Left renal cortex interstitium (tissue), 4 donors: ENCODE data around the gene KIAA1217. TPM values are rescaled to one million over a fixed set of nuclear protein-coding genes. Genes with fewer than 3 reads are reported as not detected.
A peak's percentile ranks its signal among the peaks of the same experiment; 100 is the strongest.

Experiments
- DNase-seq, 4 donors: peaks; one replicate each; pipeline ENCODE4 v3.0.0-alpha.2; 2013; ENCODE audit warnings: low read depth in 4 of 4, low spot score in 2 of 4, missing footprints in 1 of 4
- polyA plus RNA-seq, 4 donors: library from polyadenylated mRNA; unstranded; fragments of 120-200 nt; gene quantifications; one replicate each; pipeline ENCODE4 v1.2.1, GENCODE V29; 2013; ENCODE audit not compliant: insufficient read length in 4 of 4

KIAA1217 gene
- polyA plus RNA-seq, 4 donors: 67.5 to 106 (median 86.3) TPM

- no peak for DNase-seq
Observed at GRCh38 chr10:24484771-24485170, 275.8 kb downstream of the KIAA1217 start.

GRCh38 chr10:24485304-24485703, 276.4 kb downstream of the KIAA1217 start:
- no peak for DNase-seq

- peak in 1 of 4 donors; percentile 63 for DNase-seq
Observed at GRCh38 chr10:24488631-24489030, 279.7 kb downstream of the KIAA1217 start.

GRCh38 chr10:24493165-24493564, 284.2 kb downstream of the KIAA1217 start:
- DNase-seq: no peak

- DNase-seq: no peak
Observed at GRCh38 chr10:24494236-24494635, 285.3 kb downstream of the KIAA1217 start.

GRCh38 chr10:24494777-24495176, 285.8 kb downstream of the KIAA1217 start:
- DNase-seq: no peak

- no peak for DNase-seq
Observed at GRCh38 chr10:24495666-24496460, 286.9 kb downstream of the KIAA1217 start.

GRCh38 chr10:24496906-24497305, 288.0 kb downstream of the KIAA1217 start:
- no peak for DNase-seq

- DNase-seq: no peak
Observed at GRCh38 chr10:24501056-24501711, 292.2 kb downstream of the KIAA1217 start.

- DNase-seq: no peak
Observed at GRCh38 chr10:24502006-24502405, 293.1 kb downstream of the KIAA1217 start.

GRCh38 chr10:24502801-24503460, 294.0 kb downstream of the KIAA1217 start:
- no peak for DNase-seq

- DNase-seq: peak in 1 of 4 donors; percentile 40
Observed at GRCh38 chr10:24503461-24504320, 294.8 kb downstream of the KIAA1217 start.

- no peak for DNase-seq
Observed at GRCh38 chr10:24505759-24506158, 296.8 kb downstream of the KIAA1217 start.

- DNase-seq: no peak
Observed at GRCh38 chr10:24513155-24513554, 304.2 kb downstream of the KIAA1217 start.

- no peak for DNase-seq
Observed at GRCh38 chr10:24515481-24515880, 306.5 kb downstream of the KIAA1217 start.

- no peak for DNase-seq
Observed at GRCh38 chr10:24518411-24518810, 309.5 kb downstream of the KIAA1217 start.

- peak in 2 of 4 donors; percentile 62 to 69 for DNase-seq
Observed at GRCh38 chr10:24518981-24519597, 310.2 kb downstream of the KIAA1217 start.

GRCh38 chr10:24519950-24520349, 311.0 kb downstream of the KIAA1217 start:
- DNase-seq: no peak

- DNase-seq: no peak
Observed at GRCh38 chr10:24524314-24524713, 315.4 kb downstream of the KIAA1217 start.

GRCh38 chr10:24526085-24526649, 317.2 kb downstream of the KIAA1217 start:
- no peak for DNase-seq
